GM18502 (cell line): ENCODE data around the gene FBXO42.
"Not testable (repeated sequence)": the region's sequence is repeated elsewhere in the genome, so short reads cannot be mapped to it uniquely, and the experiment has no call there.

Source experiments
- ATAC-seq: cut with Tn5 transposase; IDR thresholded peaks from one replicate; pipeline ENCODE4 v1.9.1; 2021; ENCODE audit warnings: mild to moderate bottlenecking; ENCODE audit not compliant: unreplicated experiment, poor library complexity

FBXO42 gene

GRCh38 chr1:16226490-16227179, 125.6 kb downstream of the FBXO42 start:
- ATAC-seq: no peak

- no peak for ATAC-seq
Observed at GRCh38 chr1:16226129-16226489, 126.2 kb downstream of the FBXO42 start.

- no peak for ATAC-seq
Observed at GRCh38 chr1:16224472-16224871, 127.8 kb downstream of the FBXO42 start.

- ATAC-seq: not testable (repeated sequence)
Observed at GRCh38 chr1:16222716-16223115, 129.6 kb downstream of the FBXO42 start.

- no peak for ATAC-seq
Observed at GRCh38 chr1:16221499-16221898, 130.8 kb downstream of the FBXO42 start.

- ATAC-seq: no peak
Observed at GRCh38 chr1:16219968-16220500, 132.2 kb downstream of the FBXO42 start.

- ATAC-seq: no peak
Observed at GRCh38 chr1:16218674-16219071, 133.6 kb downstream of the FBXO42 start.

- no peak for ATAC-seq
Observed at GRCh38 chr1:16218014-16218673, 134.1 kb downstream of the FBXO42 start.

- ATAC-seq: peak; percentile 91
Observed at GRCh38 chr1:16217061-16217785, 135.1 kb downstream of the FBXO42 start.

- ATAC-seq: no peak
Observed at GRCh38 chr1:16215882-16216753, 136.2 kb downstream of the FBXO42 start.

- ATAC-seq: not testable (repeated sequence)
Observed at GRCh38 chr1:16215240-16215639, 137.0 kb downstream of the FBXO42 start.

GRCh38 chr1:16213544-16213943, 138.7 kb downstream of the FBXO42 start:
- ATAC-seq: not testable (repeated sequence)

GRCh38 chr1:16213013-16213412, 139.3 kb downstream of the FBXO42 start:
- no peak for ATAC-seq

GRCh38 chr1:16212251-16212961, 139.9 kb downstream of the FBXO42 start, which contains the start of gene ARHGEF19:
ARHGEF19 (minus strand) TSS chr1:16212652; CDS start chr1:16209054, 3,598 bp downstream.
- ATAC-seq: no peak

GRCh38 chr1:16211824-16212223, 140.5 kb downstream of the FBXO42 start:
- ATAC-seq: no peak

GRCh38 chr1:16210581-16210980, 141.7 kb downstream of the FBXO42 start:
- ATAC-seq: no peak

GRCh38 chr1:16209847-16210407, 142.4 kb downstream of the FBXO42 start:
- ATAC-seq: no peak

GRCh38 chr1:16209132-16209846, 143.0 kb downstream of the FBXO42 start:
- no peak for ATAC-seq
